ENCODE results near the gene LTBP1. TPM values are rescaled to one million over a fixed set of nuclear protein-coding genes. Genes with fewer than 3 reads are reported as not detected.

The LTBP1 gene
- total RNA-seq, 2 experiments from 2014 or later = 0.14 to 0.31 TPM

DNA sequence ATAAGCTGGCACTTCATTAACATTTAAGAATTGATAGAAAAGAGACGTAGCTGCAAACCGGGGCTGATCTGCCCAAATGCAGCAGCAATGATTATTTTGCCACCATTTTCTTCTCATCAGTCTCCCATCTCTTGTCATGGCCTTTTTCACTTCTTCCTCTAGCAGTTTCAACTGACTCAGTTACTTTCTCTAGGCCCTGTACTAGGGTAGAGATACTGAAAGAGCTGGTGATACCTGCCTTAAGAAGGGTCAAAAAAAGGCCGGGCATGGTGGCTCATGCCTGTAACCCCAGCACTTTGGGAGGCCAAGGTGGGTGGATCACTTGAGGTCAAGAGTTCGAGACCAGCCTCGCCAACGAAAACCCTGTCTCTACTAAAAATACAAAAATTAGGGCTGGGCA is 127.4 kb downstream of the LTBP1 start:
- no peaks in the 10 kb centered on the region for H3K4me1 Mint-ChIP-seq
- H3K27me3 Mint-ChIP-seq = peaks cover 2% of the 10 kb centered on the region
- DNase-seq = no peak
- H3K4me3 Mint-ChIP-seq = no peak overlapping the region
- H3K27ac Mint-ChIP-seq = no peak overlapping the region
- no peaks in the 10 kb centered on the region for H3K36me3 Mint-ChIP-seq
- H3K9me3 Mint-ChIP-seq = no peaks in the 10 kb centered on the region

- H3K27me3 Mint-ChIP-seq = peaks cover 6% of the 10 kb centered on the region
- H3K4me1 Mint-ChIP-seq = no peaks in the 10 kb centered on the region
- DNase-seq = no peak
- H3K36me3 Mint-ChIP-seq = no peaks in the 10 kb centered on the region
- H3K4me3 Mint-ChIP-seq = no peak overlapping the region
- no peak overlapping the region for H3K27ac Mint-ChIP-seq
- H3K9me3 Mint-ChIP-seq = no peaks in the 10 kb centered on the region
Observed at GRCh38 chr2:33077311-33077710, 130.6 kb downstream of the LTBP1 start.

DNA sequence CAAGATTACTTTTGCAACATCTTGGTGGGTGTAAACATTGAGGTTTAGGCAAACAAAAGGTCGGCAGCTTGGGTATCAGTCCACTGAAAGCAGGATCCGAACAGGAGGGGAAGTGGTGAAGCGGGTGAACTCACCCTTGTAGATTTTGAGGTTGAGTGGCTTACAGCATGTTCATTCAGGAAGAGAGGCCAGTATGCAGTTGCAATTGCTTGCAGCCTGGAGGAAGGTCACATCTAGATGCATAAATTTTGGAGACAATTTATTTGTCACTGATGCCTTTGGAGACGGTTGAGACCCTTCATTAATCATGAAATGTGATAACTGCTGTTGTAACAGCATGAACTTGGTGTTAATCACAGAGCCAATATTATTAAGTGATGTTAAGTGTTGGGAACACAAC is 131.1 kb downstream of the LTBP1 start:
- Mint-ChIP-seq H3K4me3 (no peak overlapping the region), H3K9me3 (no peaks in the 10 kb centered on the region), H3K4me1 (no peaks in the 10 kb centered on the region), H3K27ac (no peak overlapping the region), H3K27me3 (peaks cover 8% of the 10 kb centered on the region), H3K36me3 (no peaks in the 10 kb centered on the region)
- DNase-seq = no peak

DNA sequence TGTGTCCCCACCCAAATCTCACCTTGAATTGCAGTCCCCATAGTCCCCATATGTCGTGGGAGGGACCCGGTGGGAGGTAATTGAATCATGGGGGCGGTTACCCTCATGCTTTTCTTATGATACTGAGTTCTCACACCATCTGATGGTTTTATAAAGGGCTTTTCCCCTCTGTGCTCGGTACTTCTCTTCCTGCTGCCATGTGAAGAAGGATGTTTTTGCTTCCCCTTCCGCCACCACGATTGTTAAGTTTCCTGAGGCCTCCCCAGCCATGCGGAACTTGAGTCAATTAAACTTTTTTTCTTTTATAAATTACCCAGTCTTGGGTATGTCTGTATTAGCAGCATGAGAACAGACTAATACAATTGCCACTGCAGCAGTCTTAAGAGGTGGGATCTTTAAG is 134.9 kb downstream of the LTBP1 start:
- no peak overlapping the region for H3K27ac Mint-ChIP-seq
- DNase-seq = no peak
- no peaks in the 10 kb centered on the region for H3K36me3 Mint-ChIP-seq
- H3K4me3 Mint-ChIP-seq = no peak overlapping the region
- no peaks in the 10 kb centered on the region for H3K9me3 Mint-ChIP-seq
- no peaks in the 10 kb centered on the region for H3K4me1 Mint-ChIP-seq
- peaks cover 18% of the 10 kb centered on the region for H3K27me3 Mint-ChIP-seq

DNA sequence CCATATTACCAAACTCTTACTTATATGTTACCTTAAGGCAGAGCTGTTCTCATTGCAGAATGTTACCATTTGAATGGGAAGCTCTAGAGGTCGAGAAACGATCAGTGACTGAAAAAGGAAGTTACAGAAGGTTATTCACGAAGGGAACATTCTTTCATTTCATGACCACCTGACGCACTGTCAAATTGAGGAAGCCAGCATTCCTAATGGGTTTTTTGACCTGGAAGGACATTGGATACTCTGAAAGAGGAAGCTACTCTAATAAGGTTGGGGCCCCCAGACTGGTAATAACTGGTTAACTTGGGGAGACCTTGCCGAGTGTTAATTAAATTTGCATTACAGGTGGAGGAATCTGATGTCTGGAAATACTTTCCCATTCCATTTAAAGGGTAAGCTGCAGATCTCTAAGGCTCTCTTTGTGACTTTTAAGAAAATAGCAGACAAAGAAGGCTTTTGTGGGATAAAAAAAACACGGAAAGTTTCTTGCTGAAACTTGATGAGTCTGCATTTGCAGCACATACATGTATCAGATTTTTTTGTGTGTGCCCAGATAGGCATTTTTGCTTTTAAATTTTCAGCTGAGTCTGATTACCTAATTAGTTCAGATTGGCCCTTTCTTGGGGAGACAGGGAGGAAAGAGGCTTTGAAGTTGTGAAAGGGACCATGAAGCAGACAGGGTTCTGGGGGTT is 137.1 kb downstream of the LTBP1 start:
- Mint-ChIP-seq H3K4me1 (no peaks in the 10 kb centered on the region), H3K4me3 (no peak overlapping the region), H3K9me3 (no peaks in the 10 kb centered on the region), H3K27me3 (peaks cover 18% of the 10 kb centered on the region), H3K27ac (no peak overlapping the region), H3K36me3 (no peaks in the 10 kb centered on the region)
- no peak for DNase-seq

DNA sequence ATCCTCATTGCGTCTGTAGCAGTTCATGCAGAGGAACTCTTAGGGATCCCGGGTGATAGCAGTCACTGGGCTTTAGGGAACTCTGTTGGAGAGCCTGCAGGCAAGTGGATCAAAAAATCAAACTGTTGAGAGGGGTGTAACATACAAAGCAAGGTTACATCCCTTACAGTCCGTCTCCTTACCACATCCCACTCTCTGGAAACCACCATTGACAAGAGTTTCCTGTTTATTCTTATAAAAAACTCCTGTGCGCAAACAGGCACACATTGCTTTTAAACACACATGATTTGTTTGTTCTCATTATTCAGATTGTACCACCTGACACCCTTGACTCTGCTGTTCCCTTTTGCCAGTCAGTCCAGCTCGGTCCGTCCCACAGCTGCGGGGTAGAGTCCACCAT is 137.7 kb downstream of the LTBP1 start:
- Mint-ChIP-seq H3K9me3 (no peaks in the 10 kb centered on the region), H3K4me3 (no peak overlapping the region), H3K27ac (no peak overlapping the region), H3K36me3 (no peaks in the 10 kb centered on the region), H3K4me1 (no peaks in the 10 kb centered on the region), H3K27me3 (peaks cover 18% of the 10 kb centered on the region)
- no peak for DNase-seq

- Mint-ChIP-seq H3K36me3 (no peaks in the 10 kb centered on the region), H3K4me3 (no peak overlapping the region), H3K9me3 (no peaks in the 10 kb centered on the region), H3K27ac (no peak overlapping the region), H3K27me3 (peaks cover 17% of the 10 kb centered on the region), H3K4me1 (no peaks in the 10 kb centered on the region)
- DNase-seq = no peak
Observed at GRCh38 chr2:33085646-33086045, 138.9 kb downstream of the LTBP1 start.

DNA sequence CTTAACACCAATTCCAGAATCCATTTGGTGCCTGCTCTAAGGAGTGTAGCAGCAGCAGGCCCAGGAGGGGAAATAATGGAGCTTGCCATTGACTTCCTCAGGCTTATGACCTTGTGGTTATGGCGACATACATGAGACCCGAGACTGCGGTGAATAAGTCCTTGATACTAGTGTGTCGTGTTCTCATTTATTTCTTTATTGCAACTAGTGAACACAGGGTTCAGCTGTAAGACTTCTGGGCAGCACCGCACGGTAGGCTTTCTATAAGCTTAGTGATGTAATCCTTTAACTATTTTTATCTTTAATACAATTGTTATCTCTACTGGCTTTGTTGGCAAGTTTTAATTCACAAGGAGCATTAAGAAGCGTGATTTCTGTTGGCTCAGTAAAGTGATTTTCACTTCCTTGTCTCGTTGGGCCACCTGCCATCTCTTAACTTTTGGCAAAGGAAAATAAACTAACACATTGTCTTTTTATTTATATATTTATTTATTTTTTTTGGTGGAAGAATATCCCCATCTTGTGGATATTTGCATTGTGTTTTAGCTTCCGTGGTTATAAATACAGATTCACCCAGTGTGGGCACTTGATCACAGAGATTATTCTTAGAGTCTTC is 139.8 kb downstream of the LTBP1 start:
- H3K4me3 Mint-ChIP-seq = no peak overlapping the region
- no peaks in the 10 kb centered on the region for H3K4me1 Mint-ChIP-seq
- H3K36me3 Mint-ChIP-seq = no peaks in the 10 kb centered on the region
- peaks cover 12% of the 10 kb centered on the region for H3K27me3 Mint-ChIP-seq
- no peaks in the 10 kb centered on the region for H3K9me3 Mint-ChIP-seq
- no peak overlapping the region for H3K27ac Mint-ChIP-seq
- no peak for DNase-seq

- DNase-seq = no peak
- H3K4me1 Mint-ChIP-seq = no peaks in the 10 kb centered on the region
- no peak overlapping the region for H3K27ac Mint-ChIP-seq
- peaks cover 9% of the 10 kb centered on the region for H3K27me3 Mint-ChIP-seq
- H3K9me3 Mint-ChIP-seq = no peaks in the 10 kb centered on the region
- no peak overlapping the region for H3K4me3 Mint-ChIP-seq
- H3K36me3 Mint-ChIP-seq = no peaks in the 10 kb centered on the region
Observed at GRCh38 chr2:33090553-33091134, 143.9 kb downstream of the LTBP1 start.

- H3K27me3 Mint-ChIP-seq = peaks cover 9% of the 10 kb centered on the region
- H3K36me3 Mint-ChIP-seq = no peaks in the 10 kb centered on the region
- no peak overlapping the region for H3K4me3 Mint-ChIP-seq
- H3K27ac Mint-ChIP-seq = no peak overlapping the region
- H3K4me1 Mint-ChIP-seq = no peaks in the 10 kb centered on the region
- H3K9me3 Mint-ChIP-seq = no peaks in the 10 kb centered on the region
- DNase-seq = no peak
Observed at GRCh38 chr2:33091541-33092123, 144.9 kb downstream of the LTBP1 start.

DNA sequence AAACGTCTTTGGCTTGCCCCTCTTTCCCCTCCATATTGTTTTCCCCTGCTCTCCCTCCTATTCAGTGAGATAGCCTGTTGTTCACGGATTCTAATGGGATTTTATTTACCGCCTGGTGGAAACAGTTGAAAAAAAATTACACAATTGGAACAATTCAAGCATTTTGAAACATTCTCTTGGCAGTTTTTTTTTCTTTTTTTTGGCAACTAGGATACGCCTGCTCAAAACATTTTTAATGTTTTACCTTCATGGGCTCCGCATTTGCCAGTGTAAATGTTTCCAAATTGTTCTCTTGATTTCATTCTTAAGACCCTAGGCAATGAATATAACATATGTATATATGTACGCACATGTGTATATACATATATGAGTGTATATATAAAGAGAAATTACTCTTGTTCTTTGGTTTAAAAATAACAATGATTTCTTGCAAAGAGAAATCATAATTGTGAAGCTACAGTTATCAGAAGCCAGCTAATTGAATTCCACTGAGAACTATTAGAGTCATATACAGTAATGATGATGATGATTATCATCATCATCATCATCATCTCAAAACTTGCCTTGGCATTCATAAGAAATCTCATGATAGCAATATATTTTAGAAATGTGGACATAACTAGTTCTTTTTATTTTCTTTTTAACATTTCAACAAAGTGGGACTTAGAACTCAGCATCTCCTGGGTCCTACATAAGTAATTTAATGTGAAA is 146.7 kb downstream of the LTBP1 start:
- no peak overlapping the region for H3K27ac Mint-ChIP-seq
- no peaks in the 10 kb centered on the region for H3K36me3 Mint-ChIP-seq
- peaks cover 9% of the 10 kb centered on the region for H3K27me3 Mint-ChIP-seq
- DNase-seq = no peak
- H3K4me1 Mint-ChIP-seq = no peaks in the 10 kb centered on the region
- no peaks in the 10 kb centered on the region for H3K9me3 Mint-ChIP-seq
- no peak overlapping the region for H3K4me3 Mint-ChIP-seq

GRCh38 chr2:33094303-33094702 is 147.6 kb downstream of the LTBP1 start:
- no peak overlapping the region for H3K27ac Mint-ChIP-seq
- no peaks in the 10 kb centered on the region for H3K4me1 Mint-ChIP-seq
- H3K27me3 Mint-ChIP-seq = peaks cover 9% of the 10 kb centered on the region
- H3K9me3 Mint-ChIP-seq = no peaks in the 10 kb centered on the region
- no peaks in the 10 kb centered on the region for H3K36me3 Mint-ChIP-seq
- DNase-seq = no peak
- no peak overlapping the region for H3K4me3 Mint-ChIP-seq

DNA sequence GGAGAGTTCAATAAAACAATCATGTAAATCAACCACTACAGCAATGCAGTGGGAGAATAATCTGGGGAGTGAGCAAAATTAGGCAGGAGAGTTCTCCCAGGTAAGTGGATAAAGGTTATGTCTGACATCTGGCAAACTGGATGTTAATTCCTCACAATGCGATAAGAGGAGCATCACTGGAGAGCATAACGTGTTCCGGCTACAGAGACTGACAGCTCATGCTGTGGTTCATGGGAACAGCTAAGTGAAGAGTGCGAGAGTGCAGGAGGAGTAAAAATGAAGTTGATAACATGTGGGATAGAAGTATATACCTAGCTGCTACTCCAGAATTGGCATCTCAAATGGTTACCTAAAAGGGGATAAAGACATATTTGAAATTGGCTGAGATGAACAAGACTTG is 153.2 kb downstream of the LTBP1 start:
- Mint-ChIP-seq H3K9me3 (no peaks in the 10 kb centered on the region), H3K36me3 (no peaks in the 10 kb centered on the region), H3K27ac (no peak overlapping the region), H3K4me3 (no peak overlapping the region), H3K27me3 (peaks cover 8% of the 10 kb centered on the region), H3K4me1 (no peaks in the 10 kb centered on the region)
- no peak for DNase-seq

DNA sequence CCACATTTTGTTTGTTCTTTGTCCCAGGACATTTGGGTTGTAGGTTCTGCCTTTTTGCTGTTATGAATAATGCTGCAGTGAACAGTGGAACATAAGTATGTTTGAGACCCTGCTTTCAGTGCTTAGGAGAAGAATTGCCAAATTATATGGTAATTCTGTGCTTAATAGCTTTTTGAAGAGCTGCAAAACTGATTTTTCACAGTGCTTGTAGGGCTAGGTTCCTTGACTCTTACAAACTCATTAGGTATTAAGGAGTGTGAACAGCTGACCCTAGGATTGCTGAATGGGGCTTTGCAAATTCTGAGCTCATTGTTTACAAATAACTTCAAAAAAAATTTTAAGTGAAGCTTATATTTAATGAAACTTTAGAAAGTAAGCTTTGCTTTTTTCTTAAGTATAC is 154.2 kb downstream of the LTBP1 start:
- Mint-ChIP-seq H3K4me1 (no peaks in the 10 kb centered on the region), H3K4me3 (no peak overlapping the region), H3K9me3 (no peaks in the 10 kb centered on the region), H3K27me3 (peaks cover 8% of the 10 kb centered on the region), H3K36me3 (no peaks in the 10 kb centered on the region), H3K27ac (no peak overlapping the region)
- no peak for DNase-seq

DNA sequence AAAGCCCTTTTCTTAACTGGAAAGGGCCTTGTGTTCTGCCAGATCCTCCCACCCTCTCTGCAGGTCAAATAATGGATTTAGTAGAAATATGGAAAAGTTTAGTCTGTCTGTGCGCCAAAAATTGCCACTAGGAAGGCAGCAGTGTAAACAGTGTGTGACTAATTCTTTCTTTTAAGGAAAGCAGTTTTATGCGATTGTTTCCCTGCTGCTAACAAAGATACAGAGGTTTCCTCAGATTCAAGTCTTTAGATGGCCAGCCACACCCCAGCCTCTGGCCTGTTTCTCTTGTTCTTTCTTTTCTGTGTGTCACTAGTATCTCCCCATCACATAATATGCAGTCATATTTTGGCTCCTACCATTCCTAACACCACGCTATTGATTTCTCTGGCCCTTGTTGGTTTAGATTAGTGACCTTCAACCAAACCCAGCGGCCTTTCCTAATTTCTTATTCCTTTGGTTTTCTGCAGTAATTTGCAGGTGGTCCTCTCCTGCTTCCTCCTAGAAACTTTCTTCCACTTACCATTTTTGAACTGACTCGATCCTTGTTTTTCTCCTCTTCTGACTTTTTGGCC is 157.4 kb downstream of the LTBP1 start:
- no peak for DNase-seq
- H3K27me3 Mint-ChIP-seq = peaks cover 13% of the 10 kb centered on the region
- H3K36me3 Mint-ChIP-seq = no peaks in the 10 kb centered on the region
- H3K4me3 Mint-ChIP-seq = no peak overlapping the region
- no peak overlapping the region for H3K27ac Mint-ChIP-seq
- H3K9me3 Mint-ChIP-seq = no peaks in the 10 kb centered on the region
- H3K4me1 Mint-ChIP-seq = no peaks in the 10 kb centered on the region
